Measurements from ENCODE around the gene FLT1.

FLT1 gene

GRCh38 chr13:28503182-28503967 is 8.4 kb upstream of the FLT1 start:
- H2AFZ ChIP-seq (ENCODE audit: low read depth): no peak overlapping the region
- no peak overlapping the region for H3K4me2 ChIP-seq
- H3K79me2 ChIP-seq (ENCODE audit: insufficient read depth, low read depth): no peaks in the 10 kb centered on the region
- H4K20me1 ChIP-seq (ENCODE audit: insufficient read depth): no peaks in the 10 kb centered on the region
- H3K4me1 ChIP-seq (ENCODE audit: low read depth, poor library complexity, severe bottlenecking): no peaks in the 10 kb centered on the region
- H3K36me3 ChIP-seq (ENCODE audit: insufficient read depth): no peaks in the 10 kb centered on the region
- H3K4me3 ChIP-seq (IDR thresholded peaks at IDR 0.05; ENCODE audit: insufficient read depth, low read depth, low read length): no peak overlapping the region
- no peak overlapping the region for H3K27ac ChIP-seq
- H3K9ac ChIP-seq: no peak overlapping the region
- no peak for TF ChIP-seq CTCF (conservative IDR thresholded peaks at IDR 0.05; ENCODE audit: low read depth, low read length)
- no peaks in the 10 kb centered on the region for H3K27me3 ChIP-seq (ENCODE audit: insufficient read depth, low read depth)

GRCh38 chr13:28501547-28501946 is 6.6 kb upstream of the FLT1 start:
- Histone ChIP-seq H4K20me1 (ENCODE audit: insufficient read depth) (no peaks in the 10 kb centered on the region), H3K4me1 (ENCODE audit: low read depth, poor library complexity, severe bottlenecking) (no peaks in the 10 kb centered on the region)

GRCh38 chr13:28499609-28500008 is 4.7 kb upstream of the FLT1 start:
- H4K20me1 ChIP-seq (ENCODE audit: insufficient read depth): no peaks in the 10 kb centered on the region
- H3K79me2 ChIP-seq (ENCODE audit: insufficient read depth, low read depth): no peaks in the 10 kb centered on the region
- H2AFZ ChIP-seq (ENCODE audit: low read depth): no peak overlapping the region
- no peak overlapping the region for H3K4me2 ChIP-seq
- no peaks in the 10 kb centered on the region for H3K27me3 ChIP-seq (ENCODE audit: insufficient read depth, low read depth)
- no peak overlapping the region for H3K4me3 ChIP-seq (IDR thresholded peaks at IDR 0.05; ENCODE audit: insufficient read depth, low read depth, low read length)
- no peaks in the 10 kb centered on the region for H3K4me1 ChIP-seq (ENCODE audit: low read depth, poor library complexity, severe bottlenecking)
- H3K9ac ChIP-seq: no peak overlapping the region
- no peaks in the 10 kb centered on the region for H3K36me3 ChIP-seq (ENCODE audit: insufficient read depth)
- TF ChIP-seq CTCF (conservative IDR thresholded peaks at IDR 0.05; ENCODE audit: low read depth, low read length): no peak
- H3K27ac ChIP-seq: no peak overlapping the region

More at GRCh38 chr13:28501547-28501946, 6.6 kb upstream of the FLT1 start:
- H2AFZ ChIP-seq (ENCODE audit: low read depth): no peak overlapping the region
- H3K36me3 ChIP-seq (ENCODE audit: insufficient read depth): no peaks in the 10 kb centered on the region
- no peaks in the 10 kb centered on the region for H3K79me2 ChIP-seq (ENCODE audit: insufficient read depth, low read depth)
- H3K4me2 ChIP-seq: no peak overlapping the region
- no peak overlapping the region for H3K27ac ChIP-seq
- no peak overlapping the region for H3K4me3 ChIP-seq (IDR thresholded peaks at IDR 0.05; ENCODE audit: insufficient read depth, low read depth, low read length)
- TF ChIP-seq CTCF (conservative IDR thresholded peaks at IDR 0.05; ENCODE audit: low read depth, low read length): no peak
- no peak overlapping the region for H3K9ac ChIP-seq
- H3K27me3 ChIP-seq (ENCODE audit: insufficient read depth, low read depth): no peaks in the 10 kb centered on the region

- no peaks in the 10 kb centered on the region for H3K79me2 ChIP-seq (ENCODE audit: insufficient read depth, low read depth)
- H3K4me2 ChIP-seq: no peak overlapping the region
- TF ChIP-seq CTCF (conservative IDR thresholded peaks at IDR 0.05; ENCODE audit: low read depth, low read length): no peak
- H3K4me3 ChIP-seq (IDR thresholded peaks at IDR 0.05; ENCODE audit: insufficient read depth, low read depth, low read length): no peak overlapping the region
- no peak overlapping the region for H3K27ac ChIP-seq
- no peaks in the 10 kb centered on the region for H3K27me3 ChIP-seq (ENCODE audit: insufficient read depth, low read depth)
- no peaks in the 10 kb centered on the region for H3K4me1 ChIP-seq (ENCODE audit: low read depth, poor library complexity, severe bottlenecking)
- no peaks in the 10 kb centered on the region for H4K20me1 ChIP-seq (ENCODE audit: insufficient read depth)
- no peaks in the 10 kb centered on the region for H3K36me3 ChIP-seq (ENCODE audit: insufficient read depth)
- H3K9ac ChIP-seq: no peak overlapping the region
- no peak overlapping the region for H2AFZ ChIP-seq (ENCODE audit: low read depth)
Measured at GRCh38 chr13:28498481-28499115, 3.7 kb upstream of the FLT1 start.
